Measurements from ENCODE around the gene ANKRD36. TPM values are rescaled to one million over a fixed set of nuclear protein-coding genes. Genes with fewer than 3 reads are reported as not detected.

The ANKRD36 gene
- 66.1 TPM for total RNA-seq

GRCh38 chr2:97113050-97113881 is at the start of gene ANKRD36:
TSS of gene ANKRD36 (plus strand) at chr2:97113153. CDS start at chr2:97113740, 587 bp downstream.

GRCh38 chr2:97094772-97095611 is 18.0 kb upstream of the ANKRD36 start, which contains the start of gene FAHD2B:
TSS of gene FAHD2B (minus strand) at chr2:97094882. CDS start at chr2:97091706, 3,176 bp downstream.

Small RNA genes within 50 kb of the gene (small RNA-seq; reads per million reads assigned to genes)
- not detected for gene RN7SL313P (ENCODE audit: low replicate concordance)

Other genes starting within 250 kb of the ANKRD36 start
- gene SEMA4C, start 243.1 kb upstream of the ANKRD36 start, total RNA-seq, result 41.6 TPM
- gene FAM178B, start 126.6 kb upstream of the ANKRD36 start, total RNA-seq, result not detected
- 12.6 TPM for gene FAHD2B, start 18.3 kb upstream of the ANKRD36 start, total RNA-seq